Astrocyte (in vitro differentiated cells and primary cell): ENCODE data around the gene GNB1L.
"Not testable (repeated sequence)": the region's sequence is repeated elsewhere in the genome, so short reads cannot be mapped to it uniquely, and the experiment has no call there.

Source experiments
- EZH2 ChIP-seq: IDR thresholded peaks from 2 replicates; pipeline ENCODE4 v1.6.1; 2012; ENCODE audit warnings: mild to moderate bottlenecking, low read length, inconsistent platforms; ENCODE audit not compliant: insufficient read depth
- TF ChIP-seq, protein P1 (sequence below): IDR thresholded peaks from 2 replicates; pipeline ENCODE4 v1.5.1; 2011; ENCODE audit warnings: low read depth, mild to moderate bottlenecking, inconsistent platforms, low read length, moderate library complexity; ENCODE audit not compliant: insufficient read depth

GRCh38 chr22:19777192-19777591 is 77.5 kb downstream of the GNB1L start:
- TF ChIP-seq, protein P1, sequence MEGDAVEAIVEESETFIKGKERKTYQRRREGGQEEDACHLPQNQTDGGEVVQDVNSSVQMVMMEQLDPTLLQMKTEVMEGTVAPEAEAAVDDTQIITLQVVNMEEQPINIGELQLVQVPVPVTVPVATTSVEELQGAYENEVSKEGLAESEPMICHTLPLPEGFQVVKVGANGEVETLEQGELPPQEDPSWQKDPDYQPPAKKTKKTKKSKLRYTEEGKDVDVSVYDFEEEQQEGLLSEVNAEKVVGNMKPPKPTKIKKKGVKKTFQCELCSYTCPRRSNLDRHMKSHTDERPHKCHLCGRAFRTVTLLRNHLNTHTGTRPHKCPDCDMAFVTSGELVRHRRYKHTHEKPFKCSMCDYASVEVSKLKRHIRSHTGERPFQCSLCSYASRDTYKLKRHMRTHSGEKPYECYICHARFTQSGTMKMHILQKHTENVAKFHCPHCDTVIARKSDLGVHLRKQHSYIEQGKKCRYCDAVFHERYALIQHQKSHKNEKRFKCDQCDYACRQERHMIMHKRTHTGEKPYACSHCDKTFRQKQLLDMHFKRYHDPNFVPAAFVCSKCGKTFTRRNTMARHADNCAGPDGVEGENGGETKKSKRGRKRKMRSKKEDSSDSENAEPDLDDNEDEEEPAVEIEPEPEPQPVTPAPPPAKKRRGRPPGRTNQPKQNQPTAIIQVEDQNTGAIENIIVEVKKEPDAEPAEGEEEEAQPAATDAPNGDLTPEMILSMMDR = not testable (repeated sequence)
- TF ChIP-seq EZH2 = not testable (repeated sequence)
